A549 (cell line): ENCODE measurements around the gene ITGAV. TPM values are rescaled to one million over a fixed set of nuclear protein-coding genes. Genes with fewer than 3 reads are reported as not detected.
A peak's percentile ranks its signal among the peaks of the same experiment; 100 is the strongest.

Source experiments
- ATAC-seq, 2 experiments: fragments of 200-7000 bp in 1 of 2; fragments of >200 bp in 1 of 2; cut with Nextera tagmentation in 1 of 2; cut with Tn5 transposase in 1 of 2; 3 replicates each; pipeline versions ENCODE4 v1.8.0 to v1.9.1; 2018 to 2020; ENCODE audit warnings: mild to moderate bottlenecking in 1 of 2, moderate library complexity in 1 of 2
- CTCF ChIA-PET: fragments of 300-600 bp; sonication (Branson Sonifier 250); formaldehyde crosslinking; extraction: SDS; loops from one replicate; lab custom pipeline; 2021; ENCODE audit warnings: antibody characterized with exemption, inconsistent platforms; lab: Yijun Ruan, JAX
- POLR2A ChIA-PET: fragments of 350-600 bp; formaldehyde crosslinking; extraction: SDS; loops from one replicate; lab custom pipeline; 2021; ENCODE audit warnings: antibody characterized with exemption, inconsistent platforms; lab: Yijun Ruan, JAX
- DNase-seq, 2 experiments: peaks; one replicate each; pipeline versions ENCODE4 v3.0.0 to v3.0.0-alpha.2; 2011 to 2016; ENCODE audit warnings: low read depth in 1 of 2, low spot score in 1 of 2
- FAIRE-seq: peaks from 2 replicates; lab custom pipeline; 2011; peaks lifted over from hg19 to GRCh38; lab: Jason Lieb, UNC
- H3K27ac ChIP-seq, 2 experiments: fragments of >200 bp; sonication (Bioruptor Twin); formaldehyde crosslinking; 3 replicates each; pipeline ENCODE4 v1.5.1; 2016 to 2017
- H3K4me1 ChIP-seq: fragments of >200 bp; sonication (Bioruptor Twin); formaldehyde crosslinking; 3 replicates; pipeline ENCODE4 v1.6.1; 2016
- H3K4me2 ChIP-seq: fragments of >200 bp; sonication (Bioruptor Twin); formaldehyde crosslinking; 3 replicates; pipeline ENCODE4 v1.6.1; 2016
- H3K4me3 ChIP-seq: fragments of >200 bp; sonication (Bioruptor Twin); formaldehyde crosslinking; 3 replicates; pipeline ENCODE4 v1.5.1; 2016
- H3K9me3 ChIP-seq: fragments of >200 bp; sonication (Bioruptor Twin); formaldehyde crosslinking; 3 replicates; pipeline ENCODE4 v1.6.1; 2016
- BHLHE40 ChIP-seq: IDR thresholded peaks from 2 replicates; pipeline ENCODE4 v1.6.1; 2012; ENCODE audit warnings: low read depth, low read length, inconsistent platforms
- CHD2 ChIP-seq: fragments of 150-350 bp; IDR thresholded peaks from 2 replicates; pipeline ENCODE4 v1.6.1; 2014; ENCODE audit warnings: low read length; ENCODE audit not compliant: partially characterized antibody
- CTCF ChIP-seq: fragments of >200 bp; sonication (Bioruptor Twin); formaldehyde crosslinking; IDR thresholded peaks from 3 replicates; pipeline ENCODE4 v1.5.1; 2016
- EHF ChIP-seq: fragments of 250-450 bp; sonication (Bioruptor Pico); IDR thresholded peaks from 2 replicates; pipeline ENCODE4 v1.5.0; 2020; ENCODE audit warnings: mild to moderate bottlenecking
- FOSB ChIP-seq: fragments of 250-450 bp; sonication (Bioruptor Pico); IDR thresholded peaks from 2 replicates; pipeline ENCODE4 v1.5.0; 2020; ENCODE audit warnings: mild to moderate bottlenecking, moderate library complexity
- GATA3 ChIP-seq: IDR thresholded peaks from 2 replicates; pipeline ENCODE4 v1.6.1; 2012; ENCODE audit warnings: borderline replicate concordance
- HMGXB4 ChIP-seq: fragments of 250-450 bp; sonication (Bioruptor Pico); IDR thresholded peaks from 2 replicates; pipeline ENCODE4 v1.5.0; 2021; ENCODE audit warnings: mild to moderate bottlenecking, moderate library complexity, borderline replicate concordance
- JUNB ChIP-seq: fragments of >200 bp; sonication (Bioruptor Twin); formaldehyde crosslinking; IDR thresholded peaks from 2 replicates; pipeline ENCODE4 v1.6.1; 2016
- KDM1A ChIP-seq: fragments of 200-600 bp; sonication (generic); IDR thresholded peaks from 2 replicates; pipeline ENCODE4 v1.6.1; 2016; ENCODE audit warnings: low read depth, mild to moderate bottlenecking
- MAFK ChIP-seq: fragments of 450-650 bp; IDR thresholded peaks from 2 replicates; pipeline ENCODE4 v1.6.1; 2014; ENCODE audit not compliant: partially characterized antibody
- MAX ChIP-seq: IDR thresholded peaks from 2 replicates; pipeline ENCODE4 v1.6.1; 2012
- MAZ ChIP-seq: fragments of 150-350 bp; IDR thresholded peaks from 2 replicates; pipeline ENCODE4 v1.6.1; 2014; ENCODE audit warnings: antibody characterized with exemption, low read depth, low read length, borderline replicate concordance
- MYC ChIP-seq: IDR thresholded peaks from 2 replicates; pipeline ENCODE4 v1.6.1; 2012; ENCODE audit warnings: mild to moderate bottlenecking, inconsistent platforms, low read length, improper control_type of control experiment, borderline replicate concordance
- NFE2L2 ChIP-seq: fragments of 150-350 bp; conservative IDR thresholded peaks from 2 replicates; pipeline ENCODE4 v1.6.1; 2014; ENCODE audit warnings: low read length
- PBX3 ChIP-seq: IDR thresholded peaks from 2 replicates; pipeline ENCODE4 v1.6.1; 2012
- POLR2AphosphoS2 ChIP-seq: conservative IDR thresholded peaks from 2 replicates; pipeline ENCODE4 v1.6.1; 2012; ENCODE audit warnings: low read length, improper control_type of control experiment, inconsistent platforms
- RAD21 ChIP-seq, 2 experiments: fragments of >200 bp in 1 of 2; sonication (Bioruptor Twin) in 1 of 2; formaldehyde crosslinking in 1 of 2; IDR thresholded peaks in 1 of 2; conservative IDR thresholded peaks in 1 of 2; 2 replicates in 1 of 2; 3 replicates in 1 of 2; pipeline ENCODE4 v1.6.1; 2012 to 2018; ENCODE audit warnings: inconsistent platforms in 1 of 2
- RFX5 ChIP-seq: fragments of 450-650 bp; IDR thresholded peaks from 2 replicates; pipeline ENCODE4 v1.7.1; 2014; ENCODE audit warnings: antibody characterized with exemption, mild to moderate bottlenecking, moderate library complexity
- SMC3 ChIP-seq: fragments of >200 bp; sonication (Bioruptor Twin); formaldehyde crosslinking; IDR thresholded peaks from 3 replicates; pipeline ENCODE4 v1.6.1; 2018; ENCODE audit warnings: inconsistent platforms
- ZC3H11A ChIP-seq: fragments of 450-650 bp; IDR thresholded peaks from 2 replicates; pipeline ENCODE4 v1.6.1; 2014; ENCODE audit warnings: antibody characterized with exemption, mild to moderate bottlenecking
- ZFP36 ChIP-seq: fragments of 450-650 bp; IDR thresholded peaks from 2 replicates; pipeline ENCODE4 v1.6.1; 2014; ENCODE audit warnings: borderline replicate concordance; ENCODE audit not compliant: partially characterized antibody
- ZSCAN20 ChIP-seq: fragments of 250-450 bp; sonication (Bioruptor Pico); IDR thresholded peaks from 2 replicates; pipeline ENCODE4 v1.8.0; 2022; ENCODE audit warnings: mild to moderate bottlenecking, moderate library complexity
- WGBS: methylation state at CpG from one replicate; pipeline ENCODE4 v1.1.6; 2017; ENCODE audit errors: missing lambda C conversion rate; 5-methylcytosine and 5-hydroxymethylcytosine counted together
- polyA plus RNA-seq, 4 experiments: library from polyadenylated mRNA; depleted of rRNA in 3 of 4; stranded (reverse); fragments of >200 nt; fragmentation: RNase III in 1 of 4; extraction: RNeasy Plus Mini Kit Qiagen cat#74134 plus additional on column Dnase treatment in 1 of 4; gene quantifications; 2 replicates in 3 of 4; 3 replicates in 1 of 4; pipeline ENCODE4 v1.2.3, GENCODE V29; 2011 to 2017

The ITGAV gene
- polyA plus RNA-seq, 2 of the 4 experiments (the other 2 are of a cell fraction) = 93.3 to 148 TPM

GRCh38 chr2:186584053-186584452 is 5.8 kb upstream of the ITGAV start:
- H3K9me3 ChIP-seq = no peaks in the 10 kb centered on the region
- no peak for TF ChIP-seq MYC
- no peak for TF ChIP-seq ZFP36
- no peak for TF ChIP-seq BHLHE40
- no peak for TF ChIP-seq MAZ
- TF ChIP-seq MAFK = no peak
- no peak for TF ChIP-seq CTCF
- no peak for TF ChIP-seq CHD2
- TF ChIP-seq ZSCAN20 (CRISPR knock-in tag) = no peak
- no peak for TF ChIP-seq SMC3
- TF ChIP-seq POLR2AphosphoS2 = no peak
- TF ChIP-seq EHF (CRISPR knock-in tag) = no peak
- TF ChIP-seq JUNB = no peak
- no peak for TF ChIP-seq KDM1A
- no peak for TF ChIP-seq FOSB
- TF ChIP-seq PBX3 = no peak
- no peak for TF ChIP-seq HMGXB4 (CRISPR knock-in tag)
- no peak for TF ChIP-seq RAD21 (conservative IDR thresholded peaks at IDR 0.05 in 1 of 2, IDR thresholded peaks at IDR 0.05 in 1 of 2)
- no peak overlapping the region for H3K4me3 ChIP-seq
- H3K4me1 ChIP-seq = peaks cover 11% of the 10 kb centered on the region
- CTCF ChIA-PET = interaction anchor here (0.9 kb wide), 1 partner anchor 24 kb away, joined by 3 read pairs; no protein-coding TSS in a partner anchor
- ATAC-seq = no peak
- H3K4me2 ChIP-seq = no peak overlapping the region
- 57% methylated on average over 1 of the region's 1 CpG for WGBS
- H3K27ac ChIP-seq = no peak overlapping the region
- POLR2A ChIA-PET = no interaction called here
- DNase-seq = no peak
- FAIRE-seq = no peak

GRCh38 chr2:186588421-186588820 is 1.4 kb upstream of the ITGAV start:
- WGBS = 95% methylated on average over 9 of the region's 9 CpGs
- Histone ChIP-seq H3K4me1 (peaks cover 26% of the 10 kb centered on the region), H3K4me3 (no peak overlapping the region), H3K4me2 (peak overlapping the region; percentile 86), H3K9me3 (no peaks in the 10 kb centered on the region), H3K27ac (peak overlapping the region; percentile 97; a peak in 5 of 6 replicates)
- CTCF ChIA-PET = interaction anchor here (0.6 to 2.7 kb wide), 4 partner anchors 10 to 85 kb away, joined by 3 to 14 read pairs (median 7); no protein-coding TSS in a partner anchor
- TF ChIP-seq ZC3H11A = no peak
- no peak for TF ChIP-seq GATA3
- TF ChIP-seq NFE2L2 = no peak
- TF ChIP-seq RFX5 = no peak
- TF ChIP-seq ZSCAN20 (CRISPR knock-in tag) = no peak
- TF ChIP-seq ZFP36 = no peak
- TF ChIP-seq MAX = no peak
- no peak for DNase-seq
- no peak for ATAC-seq
- POLR2A ChIA-PET = interaction anchor here (1.6 to 2.2 kb wide), 3 partner anchors 12 to 102 kb away, joined by 11 to 41 read pairs (median 20); partner anchors contain the start of gene ZC3H15
- FAIRE-seq = no peak
